GM19397 (cell line): ENCODE measurements around the gene ATG13.

Experiments
- ATAC-seq: cut with Tn5 transposase; IDR thresholded peaks from one replicate; pipeline ENCODE4 v1.9.1; 2021; ENCODE audit warnings: mild to moderate bottlenecking, moderate library complexity; ENCODE audit not compliant: unreplicated experiment

Gene ATG13

DNA sequence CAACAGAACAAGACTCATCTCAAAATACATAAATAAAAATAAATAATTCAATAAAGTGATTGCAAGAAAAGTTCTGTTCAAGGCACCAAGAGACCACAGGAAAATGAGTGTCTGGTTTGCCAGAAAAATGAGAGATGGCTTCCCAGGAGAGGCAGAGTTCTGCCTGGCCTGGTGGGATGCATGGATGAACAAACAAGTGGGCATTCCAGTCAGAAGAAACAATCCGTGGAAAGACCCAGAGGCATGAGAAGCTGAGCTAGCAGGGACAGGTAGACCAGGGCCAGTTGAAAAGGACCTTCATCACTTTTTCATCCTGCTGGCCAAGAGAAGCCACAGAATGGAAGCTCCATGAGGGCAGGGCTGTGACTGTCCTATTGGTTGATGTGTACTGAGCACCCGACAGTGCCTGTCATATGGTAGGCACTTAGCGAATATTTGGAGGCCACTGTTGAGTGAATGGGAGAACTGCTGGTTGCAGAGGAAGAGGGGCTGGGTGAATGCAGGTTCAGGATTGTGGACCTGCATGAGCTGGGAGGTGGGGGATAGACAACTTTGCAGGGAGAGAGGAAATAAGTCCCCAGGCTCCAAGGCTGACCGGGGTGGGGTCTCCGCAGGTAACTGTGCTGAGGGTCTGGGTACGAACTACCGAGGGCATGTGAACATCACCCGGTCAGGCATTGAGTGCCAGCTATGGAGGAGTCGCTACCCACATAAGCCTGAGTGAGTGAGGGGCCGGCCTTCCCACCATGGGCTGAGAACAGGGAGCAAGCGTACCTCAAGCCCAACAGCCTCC lies 105.4 kb downstream of the ATG13 start:
- no peak for ATAC-seq

GRCh38 chr11:46723359-46723680 lies 106.0 kb downstream of the ATG13 start:
- no peak for ATAC-seq

- no peak for ATAC-seq
These were observed 106.7 kb downstream of the ATG13 start for GRCh38 chr11:46724088-46724487.
